K562 (cell line): ENCODE results near the gene GET3. TPM values are rescaled to one million over a fixed set of nuclear protein-coding genes. Genes with fewer than 3 reads are reported as not detected.

Experiments
- DMBX1 ChIP-seq: fragments of 250-450 bp; sonication (Bioruptor Pico); IDR thresholded peaks from 2 replicates; pipeline ENCODE4 v1.8.0; 2022; ENCODE audit warnings: inconsistent platforms, mild to moderate bottlenecking, moderate library complexity, borderline replicate concordance
- IFI16 ChIP-seq: fragments of 250-450 bp; sonication (Bioruptor Pico); IDR thresholded peaks from 2 replicates; pipeline ENCODE4 v2.1.2; 2022; ENCODE audit warnings: mild to moderate bottlenecking, inconsistent platforms
- POLR2A ChIP-seq: fragments of 450-650 bp; conservative IDR thresholded peaks from 2 replicates; pipeline ENCODE4 v1.6.1; 2016
- POLR2B ChIP-seq: fragments of 450-650 bp; IDR thresholded peaks from 2 replicates; pipeline ENCODE4 v1.6.1; 2018; ENCODE audit warnings: low read depth; ENCODE audit not compliant: partially characterized antibody
- RBFOX2 ChIP-seq: fragments of 200-400 bp; formaldehyde crosslinking; IDR thresholded peaks from 2 replicates; pipeline ENCODE4 v1.6.1; 2017; ENCODE audit warnings: low read depth, mild to moderate bottlenecking, low read length, moderate library complexity
- STAT5A ChIP-seq: IDR thresholded peaks from 2 replicates; pipeline ENCODE4 v1.6.1; 2012; ENCODE audit warnings: low read length, inconsistent platforms, borderline replicate concordance
- TCF7 ChIP-seq: sonication (generic); IDR thresholded peaks from 2 replicates; pipeline ENCODE4 v1.6.1; 2016; ENCODE audit warnings: antibody characterized with exemption, borderline replicate concordance
- ZNF444 ChIP-seq: fragments of 250-450 bp; sonication (Bioruptor Pico); IDR thresholded peaks from 2 replicates; pipeline ENCODE4 v1.4.0; 2020; ENCODE audit warnings: mild to moderate bottlenecking, moderate library complexity
- ZNF76 ChIP-seq: fragments of 250-450 bp; sonication (Bioruptor Pico); IDR thresholded peaks from 2 replicates; pipeline ENCODE4 v1.4.0; 2020; ENCODE audit warnings: mild to moderate bottlenecking, moderate library complexity, borderline replicate concordance
- ZNF77 ChIP-seq: fragments of 250-450 bp; sonication (Bioruptor Pico); IDR thresholded peaks from 2 replicates; pipeline ENCODE4 v1.5.0; 2020
- ZSCAN32 ChIP-seq: fragments of 450-650 bp; formaldehyde crosslinking; IDR thresholded peaks from 2 replicates; pipeline ENCODE4 v1.4.0; 2020; ENCODE audit warnings: mild to moderate bottlenecking, moderate library complexity
- polyA plus RNA-seq, 8 experiments: library from polyadenylated mRNA; depleted of rRNA in 4 of 8; stranded (reverse) in 5 of 8; unstranded in 3 of 8; fragments of >200 nt; fragmentation: Nextera tagmentation in 2 of 8; fragmentation: Illumina TruSeq in 1 of 8; extraction: Ambion mirVana in 2 of 8; extraction: Trizol in 1 of 8; gene quantifications; 2 replicates each; pipeline versions ENCODE4 v1.2.1 to v1.2.3, GENCODE V29; 2011 to 2014; ENCODE audit warnings: inconsistent platforms in 1 of 8, missing spikeins in 1 of 8
- total RNA-seq, 7 experiments: library from RNA; depleted of rRNA in 6 of 7; stranded (reverse); fragments of >200 nt in 6 of 7; fragmentation: Illumina TruSeq in 2 of 7; extraction: Trizol in 2 of 7; gene quantifications; 2 replicates each; pipeline versions ENCODE4 v1.2.1 to v1.2.3, GENCODE V29; 2011 to 2021; ENCODE audit warnings: low replicate concordance in 1 of 7
- TF ChIP-seq, protein P1 (sequence below): sonication (generic); formaldehyde crosslinking; IDR thresholded peaks from 2 replicates; pipeline ENCODE4 v1.8.0; 2022; ENCODE audit warnings: missing genetic modification reagents, mild to moderate bottlenecking, borderline replicate concordance
- TF ChIP-seq, protein P2 (sequence below), 3 experiments: fragments of 200-800 bp in 1 of 3; sonication (Bioruptor generic) in 1 of 3; sonication (generic) in 1 of 3; formaldehyde crosslinking in 1 of 3; IDR thresholded peaks; 2 replicates each; pipeline versions ENCODE4 v1.6.1 to v1.8.0; 2016 to 2022; ENCODE audit warnings: mild to moderate bottlenecking in 2 of 3, missing compliant biosample characterization in 2 of 3, missing genetic modification characterization in 2 of 3, missing genetic modification reagents in 1 of 3
- TF ChIP-seq, protein P3 (sequence below): fragments of 250-450 bp; sonication (Bioruptor Pico); IDR thresholded peaks from 2 replicates; pipeline ENCODE4 v1.5.0; 2020; ENCODE audit warnings: mild to moderate bottlenecking
- TF ChIP-seq, protein P4 (sequence below): sonication (generic); formaldehyde crosslinking; IDR thresholded peaks from 2 replicates; pipeline ENCODE4 v1.8.0; 2023; ENCODE audit warnings: missing genetic modification reagents, mild to moderate bottlenecking, borderline replicate concordance
- TF ChIP-seq, protein P5 (sequence below): fragments of 450-650 bp; IDR thresholded peaks from 2 replicates; pipeline ENCODE4 v1.6.1; 2016; ENCODE audit warnings: low read depth, mild to moderate bottlenecking, moderate library complexity

GET3 gene
- total and polyA plus RNA-seq, 9 of the 15 experiments (the other 6 are each of a cell fraction or from before 2014, with no cell fraction given) = 8.3 to 83.5 (median 51.8) TPM

DNA sequence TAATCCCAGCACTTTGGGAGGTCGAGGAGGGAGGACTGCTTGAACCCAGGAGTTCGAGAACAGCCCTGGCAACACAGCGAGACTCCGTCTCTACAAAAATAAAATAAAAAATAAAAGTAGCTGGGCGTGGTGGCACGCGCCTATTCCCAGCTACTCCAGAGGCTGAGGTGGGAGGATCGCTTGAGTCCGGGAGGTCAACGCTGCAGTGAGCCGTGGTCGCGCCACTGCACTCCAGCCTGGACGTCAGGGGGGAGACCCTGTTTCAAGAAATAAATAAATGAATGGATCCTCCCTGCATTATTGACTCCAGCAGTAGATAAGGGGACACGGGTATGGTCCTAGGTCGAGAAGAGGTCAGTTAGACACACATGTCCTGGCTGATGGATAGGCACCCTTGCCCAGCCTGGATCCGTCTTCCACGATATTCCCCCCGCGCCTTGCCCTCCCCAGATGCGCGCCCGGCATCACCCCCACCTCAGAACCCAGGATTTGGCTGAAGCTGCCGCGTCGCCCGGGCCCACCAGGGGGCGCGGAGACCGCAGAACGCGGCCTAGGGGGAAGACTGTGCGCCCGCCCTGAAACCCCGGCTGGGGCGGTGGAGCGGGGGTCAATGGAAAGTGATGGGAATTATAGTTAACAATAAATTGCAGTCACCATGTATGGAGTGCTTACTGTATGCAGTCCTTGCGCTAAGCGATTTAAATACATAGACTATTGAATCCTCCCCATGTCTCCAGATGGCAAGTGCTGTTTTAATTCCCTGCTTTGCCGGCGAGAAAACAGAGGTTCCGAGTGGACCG is 40.1 kb downstream of the GET3 start (continued):
- TF ChIP-seq, protein P1, sequence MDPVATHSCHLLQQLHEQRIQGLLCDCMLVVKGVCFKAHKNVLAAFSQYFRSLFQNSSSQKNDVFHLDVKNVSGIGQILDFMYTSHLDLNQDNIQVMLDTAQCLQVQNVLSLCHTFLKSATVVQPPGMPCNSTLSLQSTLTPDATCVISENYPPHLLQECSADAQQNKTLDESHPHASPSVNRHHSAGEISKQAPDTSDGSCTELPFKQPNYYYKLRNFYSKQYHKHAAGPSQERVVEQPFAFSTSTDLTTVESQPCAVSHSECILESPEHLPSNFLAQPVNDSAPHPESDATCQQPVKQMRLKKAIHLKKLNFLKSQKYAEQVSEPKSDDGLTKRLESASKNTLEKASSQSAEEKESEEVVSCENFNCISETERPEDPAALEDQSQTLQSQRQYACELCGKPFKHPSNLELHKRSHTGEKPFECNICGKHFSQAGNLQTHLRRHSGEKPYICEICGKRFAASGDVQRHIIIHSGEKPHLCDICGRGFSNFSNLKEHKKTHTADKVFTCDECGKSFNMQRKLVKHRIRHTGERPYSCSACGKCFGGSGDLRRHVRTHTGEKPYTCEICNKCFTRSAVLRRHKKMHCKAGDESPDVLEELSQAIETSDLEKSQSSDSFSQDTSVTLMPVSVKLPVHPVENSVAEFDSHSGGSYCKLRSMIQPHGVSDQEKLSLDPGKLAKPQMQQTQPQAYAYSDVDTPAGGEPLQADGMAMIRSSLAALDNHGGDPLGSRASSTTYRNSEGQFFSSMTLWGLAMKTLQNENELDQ (CRISPR knock-in tag) = no peak
- TF ChIP-seq, protein P2, sequence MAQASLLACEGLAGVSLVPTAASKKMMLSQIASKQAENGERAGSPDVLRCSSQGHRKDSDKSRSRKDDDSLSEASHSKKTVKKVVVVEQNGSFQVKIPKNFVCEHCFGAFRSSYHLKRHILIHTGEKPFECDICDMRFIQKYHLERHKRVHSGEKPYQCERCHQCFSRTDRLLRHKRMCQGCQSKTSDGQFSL (CRISPR knock-in tag; IDR thresholded peaks at IDR 0.05) = no peak
- TF ChIP-seq, protein P2 (tag; IDR thresholded peaks at IDR 0.05) = peak in 1 of 2 experiments; percentile 67; a peak in 2 of 4 replicates
- TF ChIP-seq, protein P3, sequence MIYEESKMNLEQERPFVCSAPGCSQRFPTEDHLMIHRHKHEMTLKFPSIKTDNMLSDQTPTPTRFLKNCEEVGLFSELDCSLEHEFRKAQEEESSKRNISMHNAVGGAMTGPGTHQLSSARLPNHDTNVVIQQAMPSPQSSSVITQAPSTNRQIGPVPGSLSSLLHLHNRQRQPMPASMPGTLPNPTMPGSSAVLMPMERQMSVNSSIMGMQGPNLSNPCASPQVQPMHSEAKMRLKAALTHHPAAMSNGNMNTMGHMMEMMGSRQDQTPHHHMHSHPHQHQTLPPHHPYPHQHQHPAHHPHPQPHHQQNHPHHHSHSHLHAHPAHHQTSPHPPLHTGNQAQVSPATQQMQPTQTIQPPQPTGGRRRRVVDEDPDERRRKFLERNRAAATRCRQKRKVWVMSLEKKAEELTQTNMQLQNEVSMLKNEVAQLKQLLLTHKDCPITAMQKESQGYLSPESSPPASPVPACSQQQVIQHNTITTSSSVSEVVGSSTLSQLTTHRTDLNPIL (CRISPR knock-in tag) = no peak
- TF ChIP-seq, protein P4, sequence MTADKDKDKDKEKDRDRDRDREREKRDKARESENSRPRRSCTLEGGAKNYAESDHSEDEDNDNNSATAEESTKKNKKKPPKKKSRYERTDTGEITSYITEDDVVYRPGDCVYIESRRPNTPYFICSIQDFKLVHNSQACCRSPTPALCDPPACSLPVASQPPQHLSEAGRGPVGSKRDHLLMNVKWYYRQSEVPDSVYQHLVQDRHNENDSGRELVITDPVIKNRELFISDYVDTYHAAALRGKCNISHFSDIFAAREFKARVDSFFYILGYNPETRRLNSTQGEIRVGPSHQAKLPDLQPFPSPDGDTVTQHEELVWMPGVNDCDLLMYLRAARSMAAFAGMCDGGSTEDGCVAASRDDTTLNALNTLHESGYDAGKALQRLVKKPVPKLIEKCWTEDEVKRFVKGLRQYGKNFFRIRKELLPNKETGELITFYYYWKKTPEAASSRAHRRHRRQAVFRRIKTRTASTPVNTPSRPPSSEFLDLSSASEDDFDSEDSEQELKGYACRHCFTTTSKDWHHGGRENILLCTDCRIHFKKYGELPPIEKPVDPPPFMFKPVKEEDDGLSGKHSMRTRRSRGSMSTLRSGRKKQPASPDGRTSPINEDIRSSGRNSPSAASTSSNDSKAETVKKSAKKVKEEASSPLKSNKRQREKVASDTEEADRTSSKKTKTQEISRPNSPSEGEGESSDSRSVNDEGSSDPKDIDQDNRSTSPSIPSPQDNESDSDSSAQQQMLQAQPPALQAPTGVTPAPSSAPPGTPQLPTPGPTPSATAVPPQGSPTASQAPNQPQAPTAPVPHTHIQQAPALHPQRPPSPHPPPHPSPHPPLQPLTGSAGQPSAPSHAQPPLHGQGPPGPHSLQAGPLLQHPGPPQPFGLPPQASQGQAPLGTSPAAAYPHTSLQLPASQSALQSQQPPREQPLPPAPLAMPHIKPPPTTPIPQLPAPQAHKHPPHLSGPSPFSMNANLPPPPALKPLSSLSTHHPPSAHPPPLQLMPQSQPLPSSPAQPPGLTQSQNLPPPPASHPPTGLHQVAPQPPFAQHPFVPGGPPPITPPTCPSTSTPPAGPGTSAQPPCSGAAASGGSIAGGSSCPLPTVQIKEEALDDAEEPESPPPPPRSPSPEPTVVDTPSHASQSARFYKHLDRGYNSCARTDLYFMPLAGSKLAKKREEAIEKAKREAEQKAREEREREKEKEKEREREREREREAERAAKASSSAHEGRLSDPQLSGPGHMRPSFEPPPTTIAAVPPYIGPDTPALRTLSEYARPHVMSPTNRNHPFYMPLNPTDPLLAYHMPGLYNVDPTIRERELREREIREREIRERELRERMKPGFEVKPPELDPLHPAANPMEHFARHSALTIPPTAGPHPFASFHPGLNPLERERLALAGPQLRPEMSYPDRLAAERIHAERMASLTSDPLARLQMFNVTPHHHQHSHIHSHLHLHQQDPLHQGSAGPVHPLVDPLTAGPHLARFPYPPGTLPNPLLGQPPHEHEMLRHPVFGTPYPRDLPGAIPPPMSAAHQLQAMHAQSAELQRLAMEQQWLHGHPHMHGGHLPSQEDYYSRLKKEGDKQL (CRISPR knock-in tag) = no peak
- TF ChIP-seq POLR2B (no peak), ZSCAN32 (CRISPR knock-in tag) (no peak), DMBX1 (CRISPR knock-in tag) (0 out of 2 replicates have a peak, but pooled peaks have one; percentile 45), ZNF444 (CRISPR knock-in tag) (no peak), IFI16 (CRISPR knock-in tag) (no peak), RBFOX2 (no peak; the same call in 1 of the 2 replicates), STAT5A (no peak), POLR2A (no peak), ZNF77 (CRISPR knock-in tag) (no peak), TCF7 (no peak), ZNF76 (CRISPR knock-in tag) (no peak)
- TF ChIP-seq, protein P5, sequence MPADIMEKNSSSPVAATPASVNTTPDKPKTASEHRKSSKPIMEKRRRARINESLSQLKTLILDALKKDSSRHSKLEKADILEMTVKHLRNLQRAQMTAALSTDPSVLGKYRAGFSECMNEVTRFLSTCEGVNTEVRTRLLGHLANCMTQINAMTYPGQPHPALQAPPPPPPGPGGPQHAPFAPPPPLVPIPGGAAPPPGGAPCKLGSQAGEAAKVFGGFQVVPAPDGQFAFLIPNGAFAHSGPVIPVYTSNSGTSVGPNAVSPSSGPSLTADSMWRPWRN = no peak
